Smooth muscle cell (in vitro differentiated cells): ENCODE measurements around the gene USP2. TPM values are rescaled to one million over a fixed set of nuclear protein-coding genes. Genes with fewer than 3 reads are reported as not detected.

ENCODE experiments used
- DNase-seq: peaks from one replicate; lab custom pipeline; 2025; ENCODE audit not compliant: unreplicated experiment; lab: John Stamatoyannopoulos, UW
- H2AFZ ChIP-seq: fragments of 200-600 bp; sonication (generic); 2 replicates; pipeline ENCODE4 v1.6.0; 2016; ENCODE audit warnings: antibody characterized with exemption, low read depth, mild to moderate bottlenecking
- H3F3A ChIP-seq: fragments of 200-600 bp; sonication (generic); 2 replicates; pipeline ENCODE4 v1.6.0; 2017; ENCODE audit warnings: antibody characterized with exemption, low read depth
- H3K27ac ChIP-seq: fragments of 200-600 bp; sonication (generic); 2 replicates; pipeline ENCODE4 v1.5.1; 2016; ENCODE audit warnings: low read depth, mild to moderate bottlenecking
- H3K27me3 ChIP-seq: fragments of 200-600 bp; sonication (generic); 2 replicates; pipeline ENCODE4 v1.6.1; 2016; ENCODE audit warnings: low read depth, mild to moderate bottlenecking
- H3K36me3 ChIP-seq: fragments of 200-600 bp; sonication (generic); 2 replicates; pipeline ENCODE4 v1.5.1; 2016; ENCODE audit warnings: low read depth
- H3K4me1 ChIP-seq: fragments of 200-600 bp; sonication (generic); 2 replicates; pipeline ENCODE4 v1.5.1; 2016; ENCODE audit warnings: low read depth
- H3K4me2 ChIP-seq: fragments of 200-600 bp; sonication (generic); 2 replicates; pipeline ENCODE4 v1.6.0; 2016; ENCODE audit warnings: mild to moderate bottlenecking
- H3K4me3 ChIP-seq: fragments of 200-600 bp; sonication (generic); 2 replicates; pipeline ENCODE4 v1.5.1; 2016; ENCODE audit warnings: mild to moderate bottlenecking
- H3K79me2 ChIP-seq: fragments of 200-600 bp; sonication (generic); 2 replicates; pipeline ENCODE4 v1.6.0; 2016; ENCODE audit warnings: low read depth, mild to moderate bottlenecking
- H3K9ac ChIP-seq: fragments of 200-600 bp; sonication (generic); 2 replicates; pipeline ENCODE4 v1.6.0; 2016; ENCODE audit warnings: low read depth
- H3K9me3 ChIP-seq: fragments of 200-600 bp; sonication (generic); replicated peaks from 2 replicates; pipeline ENCODE4 v1.5.1; 2016; ENCODE audit warnings: low read depth
- H4K20me1 ChIP-seq: fragments of 200-600 bp; sonication (generic); 2 replicates; pipeline ENCODE4 v1.6.0; 2016; ENCODE audit warnings: low read depth
- WGBS: methylation state at CpG from one replicate; pipeline ENCODE4 v1.1.7; 2016; ENCODE audit warnings: low lambda C conversion rate; 5-methylcytosine and 5-hydroxymethylcytosine counted together
- polyA plus RNA-seq: library from polyadenylated mRNA; unstranded; fragments of >200 nt; fragmentation: Nextera tagmentation; extraction: Ambion mirVana; gene quantifications from 2 replicates; pipeline ENCODE4 v1.2.1, GENCODE V29; 2016
- total RNA-seq: library from RNA; depleted of rRNA; stranded (reverse); fragments of >200 nt; gene quantifications from 2 replicates; pipeline ENCODE4 v1.2.3, GENCODE V29; 2014
- TF ChIP-seq, protein P1 (sequence below): fragments of 200-600 bp; sonication (generic); IDR thresholded peaks from 2 replicates; pipeline ENCODE4 v1.5.1; 2017; ENCODE audit warnings: borderline replicate concordance, mild to moderate bottlenecking, antibody characterized with exemption; ENCODE audit not compliant: insufficient read depth, poor library complexity, severe bottlenecking

USP2 gene
- total and polyA plus RNA-seq, 2 experiments from 2014 or later: 0.25 to 1.4 TPM

DNA sequence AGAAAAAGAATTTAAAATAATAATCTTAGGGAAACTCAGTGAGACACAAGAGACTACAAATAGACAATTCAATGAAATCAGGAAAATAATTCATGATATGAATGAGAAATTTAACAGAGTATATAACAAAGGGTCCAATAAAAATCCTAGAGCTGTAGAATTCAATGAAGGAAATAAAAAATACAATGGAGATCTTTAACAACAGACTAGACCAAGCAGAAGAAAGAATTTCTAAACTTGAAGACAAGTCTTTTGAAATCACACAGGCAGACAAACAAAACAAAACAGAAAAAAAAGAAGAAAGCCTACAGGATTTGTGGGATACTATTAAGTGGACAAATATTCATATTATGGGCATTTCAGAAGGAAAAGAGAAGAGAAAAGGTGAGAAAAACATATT lies 16.2 kb upstream of the USP2 start:
- Histone ChIP-seq H3K27ac (no peak overlapping the region), H3K9ac (no peak overlapping the region), H3K79me2 (no peaks in the 10 kb centered on the region), H3K36me3 (peaks cover 5% of the 10 kb centered on the region), H3K4me2 (no peak overlapping the region), H4K20me1 (no peaks in the 10 kb centered on the region), H2AFZ (no peak overlapping the region), H3K4me3 (no peak overlapping the region), H3K9me3 (peaks cover 7% of the 10 kb centered on the region), H3F3A (no peaks in the 10 kb centered on the region), H3K4me1 (no peaks in the 10 kb centered on the region), H3K27me3 (no peaks in the 10 kb centered on the region)
- DNase-seq: no peak
- TF ChIP-seq, protein P1, sequence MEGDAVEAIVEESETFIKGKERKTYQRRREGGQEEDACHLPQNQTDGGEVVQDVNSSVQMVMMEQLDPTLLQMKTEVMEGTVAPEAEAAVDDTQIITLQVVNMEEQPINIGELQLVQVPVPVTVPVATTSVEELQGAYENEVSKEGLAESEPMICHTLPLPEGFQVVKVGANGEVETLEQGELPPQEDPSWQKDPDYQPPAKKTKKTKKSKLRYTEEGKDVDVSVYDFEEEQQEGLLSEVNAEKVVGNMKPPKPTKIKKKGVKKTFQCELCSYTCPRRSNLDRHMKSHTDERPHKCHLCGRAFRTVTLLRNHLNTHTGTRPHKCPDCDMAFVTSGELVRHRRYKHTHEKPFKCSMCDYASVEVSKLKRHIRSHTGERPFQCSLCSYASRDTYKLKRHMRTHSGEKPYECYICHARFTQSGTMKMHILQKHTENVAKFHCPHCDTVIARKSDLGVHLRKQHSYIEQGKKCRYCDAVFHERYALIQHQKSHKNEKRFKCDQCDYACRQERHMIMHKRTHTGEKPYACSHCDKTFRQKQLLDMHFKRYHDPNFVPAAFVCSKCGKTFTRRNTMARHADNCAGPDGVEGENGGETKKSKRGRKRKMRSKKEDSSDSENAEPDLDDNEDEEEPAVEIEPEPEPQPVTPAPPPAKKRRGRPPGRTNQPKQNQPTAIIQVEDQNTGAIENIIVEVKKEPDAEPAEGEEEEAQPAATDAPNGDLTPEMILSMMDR: no peak

DNA sequence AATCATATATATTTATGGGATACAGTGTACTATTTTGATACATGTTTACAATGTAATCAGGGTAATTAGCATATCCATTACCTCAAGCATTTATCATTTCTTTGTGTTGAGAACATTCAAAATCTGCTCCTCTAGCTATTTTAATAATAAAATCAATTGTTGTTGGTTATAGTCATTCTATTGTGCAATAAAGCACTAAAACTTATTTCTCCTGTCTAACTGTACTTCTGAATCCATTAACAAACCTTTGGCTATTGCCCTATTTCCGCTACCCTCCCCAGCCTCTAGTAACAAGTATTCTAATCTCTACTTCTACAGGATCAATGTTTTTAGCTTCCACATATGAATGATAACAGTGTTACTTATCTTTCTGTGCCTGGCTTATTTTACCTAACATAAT lies 15.3 kb upstream of the USP2 start:
- Histone ChIP-seq H3K9ac (no peak overlapping the region), H3K79me2 (no peaks in the 10 kb centered on the region), H4K20me1 (no peaks in the 10 kb centered on the region), H3K27ac (no peak overlapping the region), H3K4me3 (no peak overlapping the region), H2AFZ (no peak overlapping the region), H3K4me1 (no peaks in the 10 kb centered on the region), H3K27me3 (no peaks in the 10 kb centered on the region), H3K4me2 (no peak overlapping the region), H3K9me3 (peaks cover 7% of the 10 kb centered on the region), H3K36me3 (peaks cover 5% of the 10 kb centered on the region), H3F3A (no peaks in the 10 kb centered on the region)
- no peak for DNase-seq
- WGBS: 90% methylated on average over 1 of the region's 1 CpG
- TF ChIP-seq, protein P1: no peak

DNA sequence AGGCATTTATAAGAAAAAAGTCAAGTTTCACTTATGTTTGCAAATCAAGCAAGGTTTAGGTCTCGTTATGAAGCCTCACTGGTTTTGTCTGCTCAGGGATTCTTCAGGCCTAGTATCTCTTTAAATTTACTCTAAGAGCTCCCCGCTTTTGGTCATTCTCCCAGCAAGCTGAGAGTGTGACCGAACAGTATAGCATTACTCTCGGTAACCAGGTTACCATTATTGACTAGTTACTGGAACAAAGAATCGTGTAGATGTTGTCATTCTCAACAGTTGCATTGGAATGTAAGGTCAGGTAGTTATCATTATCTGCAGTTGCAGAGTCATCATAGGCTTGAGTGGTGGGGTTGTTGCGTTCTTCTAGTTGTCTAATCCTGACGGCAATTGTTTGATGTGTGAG lies 9.8 kb upstream of the USP2 start:
- no peaks in the 10 kb centered on the region for H4K20me1 ChIP-seq
- no peaks in the 10 kb centered on the region for H3K36me3 ChIP-seq
- no peak overlapping the region for H3K4me3 ChIP-seq
- no peak overlapping the region for H3K27ac ChIP-seq
- H3K4me1 ChIP-seq: no peaks in the 10 kb centered on the region
- H3K9ac ChIP-seq: no peak overlapping the region
- H3K27me3 ChIP-seq: no peaks in the 10 kb centered on the region
- H3F3A ChIP-seq: no peaks in the 10 kb centered on the region
- no peak overlapping the region for H2AFZ ChIP-seq
- no peak for DNase-seq
- no peaks in the 10 kb centered on the region for H3K9me3 ChIP-seq
- H3K4me2 ChIP-seq: no peak overlapping the region
- H3K79me2 ChIP-seq: no peaks in the 10 kb centered on the region
- TF ChIP-seq, protein P1: no peak
- WGBS: 90% methylated on average over 7 of the region's 7 CpGs

DNA sequence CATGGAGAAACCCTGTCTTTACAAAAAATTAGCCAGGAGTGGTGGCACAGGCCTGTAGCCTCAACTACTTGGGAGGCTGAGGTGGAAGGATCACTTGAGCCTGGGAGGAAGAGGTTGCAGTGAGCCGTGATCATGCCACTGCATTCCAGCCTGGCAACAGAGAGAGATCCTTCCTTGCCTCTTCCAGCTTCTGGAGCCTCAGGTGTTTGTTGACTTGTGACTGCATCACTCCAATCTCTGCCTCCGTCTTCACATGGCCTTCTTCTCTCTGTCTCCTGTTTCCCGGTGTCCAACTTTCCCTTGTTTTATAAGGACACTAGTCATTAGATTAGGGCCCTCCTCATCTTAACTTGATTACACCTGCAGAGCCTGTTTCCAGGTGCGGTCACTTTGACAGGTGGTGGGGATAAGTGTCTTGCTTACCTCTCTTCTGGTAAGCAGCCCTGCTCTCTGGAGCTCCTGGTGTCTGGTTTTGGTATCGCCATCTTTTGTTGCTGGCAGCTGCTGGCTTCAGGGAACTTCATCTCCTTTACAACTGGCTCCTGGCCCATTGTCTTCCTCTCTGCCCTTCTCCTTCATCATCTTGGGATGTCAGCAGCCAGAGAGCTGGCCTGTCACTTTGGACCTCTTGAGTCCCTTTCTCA lies 8.2 kb upstream of the USP2 start:
- Histone ChIP-seq H3K4me1 (no peaks in the 10 kb centered on the region), H2AFZ (no peak overlapping the region), H3K27ac (no peak overlapping the region), H3F3A (no peaks in the 10 kb centered on the region), H4K20me1 (no peaks in the 10 kb centered on the region), H3K79me2 (no peaks in the 10 kb centered on the region), H3K27me3 (no peaks in the 10 kb centered on the region), H3K36me3 (no peaks in the 10 kb centered on the region), H3K4me3 (no peak overlapping the region), H3K9me3 (no peaks in the 10 kb centered on the region), H3K4me2 (no peak overlapping the region), H3K9ac (no peak overlapping the region)
- 70% methylated on average over 5 of the region's 5 CpGs for WGBS
- DNase-seq: no peak
- TF ChIP-seq, protein P1: peak; percentile 15
